CD4-positive, alpha-beta T cell treated with Interleukin-17A for 4 hours (primary cell): ENCODE measurements around the gene ENSA.
A peak's percentile ranks its signal among the peaks of the same experiment; 100 is the strongest.
"Not testable (repeated sequence)": the region's sequence is repeated elsewhere in the genome, so short reads cannot be mapped to it uniquely, and the experiment has no call there.

Experiments
- DNase-seq: peaks from one replicate; pipeline ENCODE4 v3.0.0-alpha.2; 2020; ENCODE audit warnings: mixed read lengths

The ENSA gene

GRCh38 chr1:150629115-150629928 lies at the start of gene ENSA:
ENSA (minus strand) TSS chr1:150629612; CDS start chr1:150629470, 142 bp downstream.
- DNase-seq: peak; percentile 94

- no peak for DNase-seq
Measured at GRCh38 chr1:150678988-150679387, 49.6 kb upstream of the ENSA start.

DNA sequence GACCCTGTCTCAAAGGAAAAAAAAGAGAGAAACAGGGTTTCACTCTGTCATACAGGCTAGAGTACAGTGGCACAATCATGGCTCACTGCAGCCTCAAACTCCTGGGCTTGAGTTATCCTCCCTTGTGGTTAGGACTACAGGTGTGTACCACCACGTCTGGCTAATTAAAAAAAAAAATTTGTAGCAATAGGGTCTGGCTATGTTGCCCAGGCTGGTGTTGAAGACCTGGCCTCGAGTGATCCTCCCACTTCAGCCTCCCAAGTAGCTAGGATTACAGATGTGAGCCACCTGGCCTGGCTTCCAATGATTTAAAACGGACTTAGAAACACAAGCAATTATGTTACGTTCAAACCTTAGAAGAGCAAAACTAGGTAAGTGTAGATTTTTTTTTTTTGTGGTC lies 45.5 kb upstream of the ENSA start:
- no peak for DNase-seq

- no peak for DNase-seq
Measured at GRCh38 chr1:150663321-150663720, 33.9 kb upstream of the ENSA start.

- no peak for DNase-seq
Measured at GRCh38 chr1:150662811-150663210, 33.4 kb upstream of the ENSA start.

GRCh38 chr1:150661156-150661555 lies 31.7 kb upstream of the ENSA start:
- no peak for DNase-seq

DNA sequence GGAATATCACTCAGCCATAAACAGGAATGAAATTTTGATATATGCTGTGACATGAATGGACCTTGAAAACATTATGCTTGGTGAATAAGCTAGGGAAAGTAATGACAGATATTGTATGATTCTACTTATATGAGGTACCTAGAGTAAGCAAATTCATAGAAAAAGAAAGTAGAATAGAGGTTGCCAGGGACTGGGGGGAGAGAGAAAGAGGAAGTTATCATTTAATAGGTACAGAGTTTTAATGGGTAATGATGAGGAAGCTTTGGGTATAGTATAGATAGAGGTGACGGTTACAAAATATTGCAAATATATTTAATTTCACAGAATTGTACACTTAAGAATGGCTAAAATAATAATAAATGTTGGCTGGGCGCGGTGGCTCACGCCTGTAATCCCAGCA lies 31.2 kb upstream of the ENSA start:
- DNase-seq: no peak

DNA sequence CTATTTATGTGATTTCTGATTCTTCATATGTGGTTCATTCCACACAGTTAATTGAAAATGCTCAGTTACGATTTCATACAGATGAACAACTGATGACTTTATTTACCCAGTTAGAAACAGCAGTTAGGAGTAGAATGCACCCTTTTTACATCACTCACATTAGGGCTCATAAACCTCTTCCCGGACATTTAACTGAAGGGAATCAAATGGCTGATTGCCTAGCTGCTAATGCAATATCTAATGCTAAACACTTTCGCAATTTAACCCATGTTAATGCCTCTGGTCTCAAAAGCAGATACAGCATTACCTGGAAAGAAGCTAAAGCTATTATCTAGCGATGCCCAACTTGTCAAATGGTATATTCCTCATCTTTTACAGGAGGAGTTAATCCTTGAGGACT lies 27.7 kb upstream of the ENSA start:
- DNase-seq: not testable (repeated sequence)

DNA sequence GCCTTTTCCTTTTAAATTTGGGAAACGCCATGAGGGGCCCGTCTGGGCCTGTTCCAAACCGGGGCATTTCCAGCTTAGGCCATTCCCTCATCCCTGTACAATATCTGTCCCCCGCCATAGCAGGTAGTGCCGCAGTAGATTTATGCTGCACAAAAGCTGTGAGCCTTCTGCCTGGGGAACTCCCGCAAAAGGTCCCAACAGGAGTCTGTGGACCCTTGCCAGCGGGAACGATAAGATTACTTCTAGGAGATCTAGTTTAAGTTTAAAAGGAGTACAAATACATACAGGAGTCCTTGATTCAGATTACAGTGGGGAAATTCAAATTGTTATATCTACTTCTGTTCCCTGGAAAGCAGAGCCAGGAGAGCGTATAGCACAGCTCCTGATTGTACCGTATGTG lies 25.2 kb upstream of the ENSA start:
- not testable (repeated sequence) for DNase-seq

GRCh38 chr1:150650193-150650592 lies 20.8 kb upstream of the ENSA start:
- DNase-seq: no peak

GRCh38 chr1:150649441-150650075 lies 20.1 kb upstream of the ENSA start:
- no peak for DNase-seq

GRCh38 chr1:150642296-150642695 lies 12.9 kb upstream of the ENSA start:
- no peak for DNase-seq

DNA sequence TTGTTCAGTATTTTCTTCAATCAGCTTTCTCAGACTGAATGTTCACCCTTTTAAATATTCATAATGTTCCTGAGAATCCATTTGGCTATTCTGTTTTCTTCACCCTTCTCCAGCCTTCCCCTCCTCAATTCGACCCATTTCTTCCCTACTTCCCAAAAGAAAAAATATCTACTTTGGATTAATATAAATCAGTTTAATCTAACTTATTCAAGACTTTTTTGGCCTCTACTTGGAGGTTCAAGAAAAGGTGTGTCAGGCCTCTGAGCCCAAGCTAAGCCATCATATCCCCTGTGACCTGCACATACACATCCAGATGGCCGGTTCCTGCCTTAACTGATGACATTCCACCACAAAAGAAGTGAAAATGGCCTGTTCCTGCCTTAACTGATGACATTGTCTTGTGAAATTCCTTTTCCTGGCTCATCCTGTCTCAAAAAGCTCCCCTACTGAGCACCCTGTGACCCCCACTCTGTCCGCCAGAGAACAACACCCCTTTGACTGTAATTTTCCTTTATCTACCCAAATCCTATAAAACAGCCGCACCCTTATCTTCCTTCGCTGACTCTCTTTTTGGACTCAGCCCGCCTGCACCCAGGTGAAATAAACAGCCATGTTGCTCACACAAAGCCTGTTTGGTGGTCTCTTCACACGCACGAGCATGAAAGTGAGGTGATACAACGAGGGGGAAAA lies 11.9 kb upstream of the ENSA start:
- not testable (repeated sequence) for DNase-seq

DNA sequence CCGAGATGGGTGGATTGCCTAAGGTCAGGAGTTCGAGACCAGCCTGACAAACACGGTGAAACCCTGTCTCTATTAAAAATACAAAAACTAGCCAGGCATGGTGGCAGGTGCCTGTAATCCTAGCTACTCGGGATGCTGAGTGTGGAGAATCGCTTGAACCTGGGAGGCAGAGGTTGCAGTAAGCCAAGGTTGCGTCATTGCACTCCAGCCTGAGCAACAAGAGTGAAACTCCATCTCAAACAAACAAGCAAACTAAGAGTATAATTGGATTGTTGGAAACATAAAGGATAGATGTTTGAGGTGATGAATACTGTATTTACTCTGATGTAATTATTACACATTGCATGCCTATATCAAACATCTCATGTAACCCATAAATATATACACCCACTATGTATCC lies 9.0 kb upstream of the ENSA start:
- DNase-seq: not testable (repeated sequence)

GRCh38 chr1:150634839-150635622 lies 5.6 kb upstream of the ENSA start:
- DNase-seq: not testable (repeated sequence)

DNA sequence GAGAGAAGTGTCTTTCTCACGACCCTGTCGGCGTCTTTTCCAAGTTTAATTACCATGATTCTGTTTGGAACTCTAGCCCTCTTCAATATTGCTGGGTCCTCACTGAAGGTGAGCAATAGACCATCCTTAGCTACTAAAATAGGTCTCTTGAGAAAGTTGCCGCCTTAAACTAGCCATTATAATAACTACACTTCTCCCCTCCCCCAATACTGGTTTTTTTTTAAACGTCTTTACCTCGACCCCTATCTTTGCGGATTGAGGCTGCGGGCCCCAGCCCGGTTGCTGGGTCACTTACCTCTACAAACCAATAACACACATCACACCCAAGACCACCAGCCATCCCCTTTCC lies 672 bp downstream of the ENSA start:
- DNase-seq: no peak

DNA sequence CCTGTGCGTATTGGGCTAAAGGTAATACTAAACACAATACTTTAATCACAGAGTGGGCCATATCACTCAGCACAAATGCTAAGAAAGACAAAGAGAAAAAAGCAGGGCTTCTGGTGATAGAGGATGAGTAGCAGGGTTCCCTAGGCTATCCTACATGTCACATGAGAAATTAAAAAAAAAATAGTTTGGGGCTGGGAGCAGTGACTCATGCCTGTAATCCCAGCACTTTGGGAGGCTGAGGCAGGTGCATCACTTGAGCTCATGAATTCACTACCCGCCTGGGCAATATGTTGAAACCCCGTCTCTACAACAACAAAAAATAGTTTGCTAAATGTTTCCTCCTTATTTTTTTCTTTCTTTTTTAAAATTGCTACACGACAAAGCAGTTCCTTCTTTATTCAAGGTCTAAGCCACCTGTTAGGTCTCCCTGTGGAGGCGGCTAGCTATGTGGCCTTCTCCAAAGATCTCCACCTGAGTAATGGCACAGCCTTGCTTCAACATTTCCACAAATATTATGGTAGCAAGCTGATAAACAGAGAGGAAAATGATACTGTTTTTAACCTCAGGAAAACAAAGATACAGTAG lies 1.5 kb downstream of the ENSA start:
- no peak for DNase-seq

- DNase-seq: no peak
Measured at GRCh38 chr1:150626150-150626549, 3.3 kb downstream of the ENSA start.

- DNase-seq: not testable (repeated sequence)
Measured at GRCh38 chr1:150624546-150624945, 4.9 kb downstream of the ENSA start.

DNA sequence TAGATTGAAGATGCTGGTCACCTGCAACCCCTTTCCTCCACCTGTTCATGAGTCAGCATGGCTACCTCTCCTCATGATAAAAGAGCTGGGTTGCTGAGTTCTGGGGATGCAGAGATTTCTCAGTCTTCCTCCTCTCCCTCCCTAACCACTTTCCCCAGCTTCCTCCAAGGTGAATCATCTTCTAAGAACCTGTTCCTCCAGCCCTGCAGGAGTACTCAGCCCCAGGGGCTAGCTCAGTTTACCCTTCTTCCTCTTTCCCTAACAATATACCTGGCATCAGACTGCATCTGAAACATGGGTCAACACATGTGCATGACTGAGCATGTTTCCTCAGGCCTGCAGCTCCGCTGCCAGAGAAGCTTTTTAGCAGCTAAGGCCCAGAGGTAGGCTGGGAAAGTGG lies 5.3 kb downstream of the ENSA start:
- DNase-seq: not testable (repeated sequence)

DNA sequence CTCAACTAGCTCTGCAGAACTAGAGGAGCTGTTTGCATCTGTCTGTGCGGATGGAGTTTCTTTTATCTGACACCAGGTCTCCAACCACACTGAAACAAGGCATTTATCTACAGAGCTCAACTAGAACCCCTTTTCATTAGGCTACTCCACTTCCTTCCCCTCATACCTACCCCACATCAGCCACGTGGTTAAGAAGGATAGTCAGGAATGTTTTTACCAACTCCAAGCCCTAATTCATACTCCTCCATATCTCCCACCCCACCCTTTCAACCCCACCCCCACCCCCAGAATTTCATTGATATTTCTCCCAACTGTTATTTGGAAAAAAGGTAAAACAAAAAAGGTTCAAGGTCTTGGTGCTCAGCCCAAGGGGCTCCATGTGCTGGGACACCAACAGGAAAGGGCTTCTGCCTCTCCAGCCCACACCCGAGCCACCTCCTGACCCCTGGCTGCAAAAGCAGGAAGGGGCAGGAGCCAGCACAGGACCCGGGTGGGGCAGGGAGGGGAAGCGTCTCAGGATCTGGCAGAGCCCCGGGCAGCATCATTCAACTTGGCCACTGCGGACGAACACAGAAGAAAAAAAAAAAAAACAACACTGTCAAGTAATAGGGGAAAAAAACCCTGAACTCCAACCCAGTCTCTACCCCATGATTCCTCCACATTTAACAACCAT lies 7.0 kb downstream of the ENSA start:
- DNase-seq: no peak
